ENCODE measurements around the gene ZIM2.

The ZIM2 gene

GRCh38 chr19:56839652-56840450 is 675 bp downstream of the ZIM2 start:
- no peak for DNase-seq (ENCODE audit: low read depth in 3 of 3, low spot score in 1 of 3)

GRCh38 chr19:56838909-56839651 is 1.4 kb downstream of the ZIM2 start:
- no peak for DNase-seq (ENCODE audit: low read depth in 3 of 3, low spot score in 1 of 3)

GRCh38 chr19:56838024-56838908 is 2.3 kb downstream of the ZIM2 start:
- no peak for DNase-seq (ENCODE audit: low read depth in 3 of 3, low spot score in 1 of 3)

GRCh38 chr19:56837492-56838023 is 3.0 kb downstream of the ZIM2 start:
- no peak for DNase-seq (ENCODE audit: low read depth in 3 of 3, low spot score in 1 of 3)

- no peak for DNase-seq (ENCODE audit: low read depth in 3 of 3, low spot score in 1 of 3)
Observed at GRCh38 chr19:56837004-56837403, 3.5 kb downstream of the ZIM2 start.

- DNase-seq (ENCODE audit: low read depth in 3 of 3, low spot score in 1 of 3): no peak
Observed at GRCh38 chr19:56836059-56836458, 4.5 kb downstream of the ZIM2 start.

- no peak for DNase-seq (ENCODE audit: low read depth in 3 of 3, low spot score in 1 of 3)
Observed at GRCh38 chr19:56835401-56835800, 5.1 kb downstream of the ZIM2 start.

- no peak for DNase-seq (ENCODE audit: low read depth in 3 of 3, low spot score in 1 of 3)
Observed at GRCh38 chr19:56834564-56835375, 5.8 kb downstream of the ZIM2 start.

- no peak for DNase-seq (ENCODE audit: low read depth in 3 of 3, low spot score in 1 of 3)
Observed at GRCh38 chr19:56832352-56832928, 8.1 kb downstream of the ZIM2 start.

GRCh38 chr19:56831255-56831654 is 9.3 kb downstream of the ZIM2 start:
- DNase-seq (ENCODE audit: low read depth in 3 of 3, low spot score in 1 of 3): no peak

GRCh38 chr19:56829596-56829995 is 10.9 kb downstream of the ZIM2 start:
- DNase-seq (ENCODE audit: low read depth in 3 of 3, low spot score in 1 of 3): no peak

GRCh38 chr19:56827708-56828107 is 12.8 kb downstream of the ZIM2 start:
- no peak for DNase-seq (ENCODE audit: low read depth in 3 of 3, low spot score in 1 of 3)

GRCh38 chr19:56823956-56824355 is 16.6 kb downstream of the ZIM2 start:
- DNase-seq (ENCODE audit: low read depth in 3 of 3, low spot score in 1 of 3): no peak

- DNase-seq (ENCODE audit: low read depth in 3 of 3, low spot score in 1 of 3): no peak
Observed at GRCh38 chr19:56823417-56823816, 17.1 kb downstream of the ZIM2 start.

GRCh38 chr19:56822755-56823154 is 17.8 kb downstream of the ZIM2 start:
- no peak for DNase-seq (ENCODE audit: low read depth in 3 of 3, low spot score in 1 of 3)

GRCh38 chr19:56821675-56822074 is 18.9 kb downstream of the ZIM2 start:
- DNase-seq (ENCODE audit: low read depth in 3 of 3, low spot score in 1 of 3): no peak

- no peak for DNase-seq (ENCODE audit: low read depth in 3 of 3, low spot score in 1 of 3)
Observed at GRCh38 chr19:56821209-56821608, 19.3 kb downstream of the ZIM2 start.

GRCh38 chr19:56819166-56819565 is 21.4 kb downstream of the ZIM2 start:
- no peak for DNase-seq (ENCODE audit: low read depth in 3 of 3, low spot score in 1 of 3)

GRCh38 chr19:56814656-56815055 is 25.9 kb downstream of the ZIM2 start:
- DNase-seq (ENCODE audit: low read depth in 3 of 3, low spot score in 1 of 3): no peak

- no peak for DNase-seq (ENCODE audit: low read depth in 3 of 3, low spot score in 1 of 3)
Observed at GRCh38 chr19:56813531-56813930, 27.0 kb downstream of the ZIM2 start.

Data from stimulated activated CD4-positive, alpha-beta T cell treated with anti-CD3 and anti-CD28 coated beads, TNF-alpha, amount 100 ng/mL, for 1 hour (primary cell).